T1000 (cell line): ENCODE measurements around the gene HEXD.

Experiments
- DNase-seq: peaks from one replicate; lab custom pipeline; 2025; ENCODE audit warnings: mixed read lengths; lab: John Stamatoyannopoulos, UW

The HEXD gene

DNA sequence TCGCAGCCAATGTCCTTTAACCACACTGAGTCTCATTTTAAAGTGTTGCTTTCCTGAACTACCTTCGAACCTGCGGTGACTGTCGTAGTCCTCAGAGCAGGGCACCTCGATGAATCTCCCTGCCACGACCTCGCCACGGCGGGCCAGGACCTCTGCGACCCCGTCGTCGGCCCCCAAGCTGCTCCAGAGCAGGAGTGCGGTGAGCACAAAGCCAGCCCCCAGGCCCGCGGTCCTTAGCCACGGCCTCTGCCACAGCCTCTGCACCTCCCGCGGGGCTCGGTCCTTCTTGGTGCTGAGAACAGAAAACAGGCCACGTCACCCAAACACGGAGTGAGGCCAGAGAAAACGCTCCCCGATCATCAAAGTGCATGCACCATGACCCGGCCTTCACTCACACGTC lies 2.8 kb upstream of the HEXD start:
- DNase-seq: no peak

DNA sequence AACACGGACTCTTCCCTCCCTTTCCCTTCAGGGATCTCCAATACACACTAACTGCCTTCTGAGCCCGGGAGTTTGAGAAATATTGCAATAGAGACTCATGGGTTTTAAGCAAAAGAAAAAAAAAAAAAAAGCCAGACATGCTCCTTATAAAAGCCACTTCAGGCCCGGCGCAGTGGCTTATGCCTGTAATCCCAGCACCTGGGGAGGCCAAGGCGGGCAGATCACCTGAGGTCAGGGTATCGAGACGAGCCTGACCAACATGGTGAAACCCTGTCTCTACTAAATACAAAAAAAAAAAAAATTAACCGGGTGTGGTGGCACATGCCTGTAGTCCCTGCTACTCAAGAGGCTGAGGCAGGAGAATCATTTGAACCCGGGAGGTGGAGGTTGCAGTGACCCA lies 2.4 kb upstream of the HEXD start:
- no peak for DNase-seq

- DNase-seq: no peak
Measured at GRCh38 chr17:82416264-82416663, 1.9 kb upstream of the HEXD start.

DNA sequence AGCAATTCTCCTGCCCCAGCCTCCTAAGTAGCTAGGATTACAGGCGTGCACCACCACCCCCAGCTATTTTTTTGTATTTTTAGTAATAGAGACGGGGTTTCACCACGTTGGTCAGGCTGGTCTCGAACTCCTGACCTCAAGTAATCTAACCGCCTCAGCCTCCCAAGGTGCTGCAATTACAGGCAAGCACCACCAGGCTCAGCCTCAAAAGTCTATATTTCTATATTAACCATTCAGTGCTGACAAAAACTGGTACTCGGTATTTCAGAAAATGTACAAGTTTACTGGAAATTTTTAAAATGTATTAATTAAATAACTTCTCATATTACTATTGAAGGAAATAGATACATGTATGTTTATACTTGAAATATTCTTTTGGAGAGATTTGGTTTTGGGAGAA lies 1.4 kb upstream of the HEXD start:
- no peak for DNase-seq

DNA sequence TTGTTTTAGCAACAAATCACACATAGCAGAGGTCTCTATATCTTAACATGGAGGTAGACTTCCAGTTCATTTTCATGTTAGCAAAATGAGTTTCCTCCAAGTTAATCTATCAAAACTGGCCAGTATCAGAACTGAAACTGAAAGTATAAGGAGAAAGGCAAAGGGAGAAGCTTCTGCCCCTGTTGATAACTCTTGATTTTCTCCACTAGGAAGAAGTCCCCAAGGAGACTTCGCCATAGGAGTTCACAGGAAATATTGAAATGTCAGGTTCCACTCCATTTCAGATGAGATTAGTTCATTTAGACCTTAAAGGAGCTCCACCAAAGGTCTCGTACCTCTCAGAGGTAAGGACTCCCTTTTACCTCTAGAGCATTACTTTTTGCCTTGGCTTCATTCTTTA lies 1.4 kb downstream of the HEXD start:
- DNase-seq: no peak

- DNase-seq: no peak
Measured at GRCh38 chr17:82424001-82424862, 6.1 kb downstream of the HEXD start.

- no peak for DNase-seq
Measured at GRCh38 chr17:82424863-82425159, 6.7 kb downstream of the HEXD start.

DNA sequence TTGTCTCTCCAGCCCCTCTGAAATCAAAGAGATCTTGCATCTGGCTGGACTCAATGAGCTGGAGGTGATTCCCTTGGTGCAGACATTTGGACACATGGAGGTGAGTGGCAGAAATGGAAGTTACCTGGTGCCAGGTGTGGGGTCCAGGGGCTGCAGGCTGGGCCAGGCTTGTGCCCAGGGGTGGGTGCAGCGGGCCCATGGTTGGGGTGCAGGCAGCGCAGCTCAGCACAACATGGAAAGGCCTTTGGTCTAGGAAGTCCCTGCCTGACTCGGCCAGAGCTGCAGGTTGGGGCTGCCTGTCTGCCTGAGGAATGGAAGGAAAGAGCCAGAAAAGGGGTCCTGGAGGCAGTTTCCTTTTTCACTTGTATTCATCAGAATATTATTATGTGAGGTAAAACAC lies 10.4 kb downstream of the HEXD start:
- DNase-seq: no peak

DNA sequence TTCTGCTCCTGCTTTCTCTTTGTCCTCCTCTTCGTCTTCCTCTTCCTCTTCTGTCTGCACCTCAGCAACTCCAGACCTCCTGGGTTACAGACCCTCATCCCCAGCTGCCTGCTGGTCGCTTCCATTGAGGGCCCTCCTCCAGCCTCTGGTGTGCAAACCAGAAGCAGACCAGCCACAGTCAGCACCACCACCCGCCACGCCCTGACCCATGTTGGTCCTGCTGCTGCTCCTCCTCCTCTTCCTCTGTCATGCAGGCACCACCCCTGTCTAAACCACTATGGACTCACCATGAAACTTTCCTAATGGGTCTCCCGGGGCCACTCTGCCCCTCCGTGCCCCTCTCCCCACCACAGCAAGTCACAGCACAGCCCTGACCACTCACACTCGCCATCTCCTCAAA lies 11.7 kb downstream of the HEXD start:
- DNase-seq: no peak

DNA sequence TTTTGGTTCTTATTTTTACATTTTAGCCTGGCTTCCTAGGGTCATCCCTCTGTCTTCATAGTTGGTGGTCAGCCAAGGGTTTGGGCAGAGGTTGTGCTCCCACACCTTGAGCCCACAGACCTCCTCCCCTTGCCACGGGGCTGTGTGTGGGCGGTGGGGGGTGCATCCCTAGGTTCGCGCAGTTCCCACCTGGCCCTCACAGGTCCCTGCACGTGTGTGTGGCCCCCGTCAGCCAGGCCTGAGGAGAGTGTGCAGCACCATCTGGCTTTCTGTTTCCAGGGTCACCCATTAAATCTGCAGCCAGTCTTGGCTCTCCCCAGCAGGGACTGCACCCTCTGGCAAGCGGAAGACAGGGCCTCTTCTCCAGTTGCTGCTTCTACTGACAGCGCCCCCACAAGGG lies 13.9 kb downstream of the HEXD start:
- no peak for DNase-seq

DNA sequence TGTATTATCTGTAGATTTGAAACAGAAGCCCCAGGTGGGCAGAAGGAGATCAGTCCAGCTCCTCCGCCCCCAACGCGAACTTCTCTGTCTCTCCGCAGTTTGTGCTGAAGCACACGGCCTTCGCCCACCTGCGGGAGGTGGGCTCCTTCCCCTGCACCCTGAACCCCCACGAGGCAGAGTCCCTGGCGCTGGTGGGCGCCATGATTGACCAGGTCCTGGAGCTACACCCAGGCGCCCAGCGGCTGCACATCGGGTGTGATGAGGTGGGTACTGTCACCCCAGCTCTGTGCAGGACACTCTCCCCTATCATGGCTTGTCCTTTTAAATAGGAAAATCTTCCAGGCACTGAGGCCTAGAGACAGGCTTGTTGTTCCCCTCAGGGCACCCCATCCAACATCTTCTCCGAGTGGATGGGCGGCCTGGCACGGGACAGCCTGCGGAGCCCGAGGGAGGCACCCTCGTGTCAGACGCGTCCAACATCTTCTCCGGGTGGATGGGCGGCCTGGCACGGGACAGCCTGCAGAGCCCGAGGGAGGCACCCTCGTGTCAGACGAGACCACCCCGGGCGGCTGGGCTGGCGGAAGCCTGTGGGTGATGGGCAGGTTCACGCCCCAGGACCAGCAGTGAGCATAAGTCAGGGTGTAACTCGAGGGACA lies 15.5 kb downstream of the HEXD start:
- DNase-seq: no peak

GRCh38 chr17:82434216-82434565 lies 16.0 kb downstream of the HEXD start:
- no peak for DNase-seq

DNA sequence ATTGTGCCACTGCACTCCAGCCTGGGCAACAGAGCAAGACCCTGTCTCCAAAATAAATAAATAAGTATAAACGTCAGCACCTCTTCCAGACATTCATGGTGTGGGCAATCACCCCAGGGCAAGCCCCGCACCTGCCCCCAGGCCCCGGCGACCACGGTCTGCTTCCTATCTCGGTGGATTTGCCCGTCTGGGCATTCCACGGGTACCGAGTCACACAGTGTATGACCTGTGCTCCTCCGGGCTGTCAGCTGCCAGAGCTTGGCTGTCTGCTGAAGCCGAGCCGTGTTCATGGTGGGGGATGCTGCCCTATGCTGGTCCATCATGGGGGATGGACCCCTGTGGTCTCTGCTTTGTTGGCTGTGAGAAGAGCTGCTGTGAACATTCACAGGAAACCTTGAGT lies 17.0 kb downstream of the HEXD start:
- no peak for DNase-seq

- DNase-seq: no peak
Measured at GRCh38 chr17:82435601-82436583, 17.7 kb downstream of the HEXD start.

DNA sequence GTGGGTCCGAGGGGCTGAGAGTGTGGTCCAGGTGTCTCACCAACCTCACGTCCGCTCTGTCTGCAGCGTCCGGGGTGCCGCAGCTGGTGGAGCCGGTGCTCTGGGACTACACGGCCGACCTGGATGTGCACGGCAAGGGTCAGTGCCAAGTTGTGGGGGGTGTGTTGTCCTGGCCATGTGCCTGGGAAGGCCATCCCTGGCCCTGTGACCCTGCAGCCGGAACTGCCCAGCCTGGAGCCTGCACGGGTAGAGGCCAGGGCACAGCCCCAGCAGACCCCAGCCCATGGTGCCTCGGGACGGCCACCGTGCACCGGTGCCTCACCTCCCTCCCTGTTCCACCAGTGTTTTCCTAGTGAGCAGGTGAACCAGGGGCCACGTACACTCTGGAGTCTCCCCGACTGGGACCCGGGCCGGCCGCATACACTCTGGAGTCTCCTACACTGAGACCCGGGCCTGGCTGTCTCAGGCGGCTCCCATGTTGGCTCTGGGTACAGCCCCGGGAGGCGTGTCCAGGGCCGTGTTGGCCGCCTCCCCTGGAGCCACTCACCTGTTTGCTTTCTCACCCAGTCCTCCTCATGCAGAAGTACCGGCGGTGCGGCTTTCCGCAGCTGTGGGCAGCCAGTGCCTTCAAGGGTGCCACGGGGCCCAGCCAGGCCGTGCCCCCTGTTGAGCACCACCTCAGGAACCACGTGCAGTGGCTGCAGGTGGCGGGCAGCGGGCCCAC lies 18.6 kb downstream of the HEXD start:
- no peak for DNase-seq

DNA sequence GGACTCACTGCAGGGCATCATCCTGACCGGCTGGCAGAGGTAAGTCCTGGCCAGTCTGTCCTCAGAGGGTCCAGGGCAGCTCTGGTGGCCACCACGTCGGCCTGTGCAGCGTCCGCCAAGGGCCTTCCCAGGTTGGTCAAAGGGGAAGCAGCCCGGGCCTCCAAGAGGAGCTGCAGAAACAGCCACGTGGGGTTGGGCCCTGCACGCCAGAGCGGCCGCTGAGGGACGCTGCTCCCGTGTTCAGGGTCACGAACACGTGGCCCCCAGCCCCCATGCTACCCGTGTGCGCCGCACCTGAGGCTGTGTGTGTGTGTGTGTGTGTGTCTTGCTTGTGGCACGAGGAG lies 19.1 kb downstream of the HEXD start:
- no peak for DNase-seq

DNA sequence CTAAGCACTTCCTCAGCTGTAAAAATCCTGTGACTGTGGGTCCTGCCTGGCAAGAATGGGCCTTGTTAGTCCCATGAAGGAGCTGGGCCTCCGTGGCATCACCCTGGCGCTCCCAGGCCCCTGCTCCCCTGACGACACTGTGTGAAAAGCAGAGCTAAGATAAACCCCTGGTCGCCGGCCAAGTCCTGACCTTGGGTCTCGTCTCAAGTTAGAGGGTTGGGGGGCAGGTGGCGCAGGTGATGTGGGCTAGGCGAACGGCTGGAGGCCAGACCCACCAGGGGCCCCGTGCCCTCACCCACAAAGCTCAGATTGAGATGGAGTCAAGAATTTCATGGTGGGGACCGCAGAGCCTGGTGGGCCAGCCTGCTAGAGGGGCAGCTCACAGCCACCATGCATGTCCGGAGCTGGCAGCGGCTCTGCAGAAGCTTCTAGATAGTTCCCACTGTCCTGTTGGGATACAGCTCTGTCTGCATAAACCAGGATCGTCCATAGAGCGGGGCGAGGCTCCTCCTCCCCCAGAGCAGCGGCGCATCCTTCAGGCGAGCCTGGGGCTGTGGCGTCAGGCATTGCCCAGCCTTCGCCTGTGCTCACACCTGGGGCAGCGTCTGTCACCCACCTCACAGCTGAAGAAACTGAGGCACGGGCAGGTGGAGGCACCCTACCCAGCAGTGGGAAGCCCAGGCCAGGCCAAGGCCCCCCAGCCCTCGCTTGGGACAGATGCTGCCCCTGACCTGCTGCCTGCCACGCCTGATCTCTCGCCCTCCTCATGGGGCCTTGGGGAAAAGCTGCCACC lies 20.4 kb downstream of the HEXD start:
- no peak for DNase-seq

DNA sequence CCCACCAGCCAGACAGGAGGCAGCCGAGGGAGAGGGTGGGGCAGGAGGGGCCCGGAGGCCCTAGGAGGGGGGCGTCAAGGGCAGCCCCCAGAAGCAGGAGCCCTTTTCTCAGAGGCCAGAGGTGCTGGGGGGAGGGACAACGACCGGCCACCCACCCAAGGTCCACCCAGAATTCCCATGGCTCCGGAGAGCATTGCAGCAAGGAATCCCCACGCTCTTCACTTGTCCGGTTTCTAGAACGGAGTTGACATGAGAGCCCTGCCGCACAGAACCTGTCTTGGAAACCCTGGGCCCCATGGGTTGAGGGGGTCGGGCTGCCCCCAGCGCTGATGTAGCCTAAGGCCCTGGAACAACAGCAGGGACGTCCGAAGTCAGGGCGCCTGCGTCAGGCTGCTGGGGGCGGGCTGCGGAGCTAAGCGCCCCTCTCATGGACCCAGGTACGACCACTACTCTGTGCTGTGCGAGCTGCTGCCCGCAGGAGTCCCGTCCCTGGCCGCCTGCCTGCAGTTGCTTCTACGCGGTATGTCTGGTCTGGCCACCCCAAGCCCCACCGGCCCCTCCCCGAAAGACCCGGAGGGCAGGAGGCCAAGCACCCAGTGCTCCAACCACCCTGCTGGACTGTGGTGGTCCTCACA lies 21.2 kb downstream of the HEXD start:
- no peak for DNase-seq

DNA sequence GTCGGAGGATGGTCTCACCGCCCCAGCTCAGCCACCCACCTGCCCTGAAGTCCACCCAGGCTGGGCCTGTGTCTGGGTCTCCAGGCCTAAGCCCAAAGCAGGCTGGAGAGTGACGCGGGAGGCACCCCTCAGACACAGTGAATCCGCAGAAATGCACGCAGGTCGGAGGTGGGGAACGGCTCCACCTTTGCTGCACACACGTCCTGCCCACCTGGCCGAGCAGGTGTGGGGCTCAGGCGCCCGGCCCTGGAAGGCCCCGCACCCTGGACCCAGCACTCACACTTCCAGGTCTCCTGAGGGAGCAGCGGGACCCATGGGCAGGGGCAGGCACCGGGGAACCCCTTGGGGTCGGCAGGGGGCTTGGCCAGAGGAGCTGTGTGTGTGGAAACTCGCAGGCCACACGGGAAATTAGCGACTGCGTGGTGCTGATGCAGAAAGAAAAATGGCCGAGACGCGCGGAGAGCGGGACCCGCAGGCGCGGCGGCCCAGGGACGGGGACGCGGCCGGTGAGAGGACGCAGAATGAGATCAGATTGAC lies 21.8 kb downstream of the HEXD start:
- DNase-seq: no peak

DNA sequence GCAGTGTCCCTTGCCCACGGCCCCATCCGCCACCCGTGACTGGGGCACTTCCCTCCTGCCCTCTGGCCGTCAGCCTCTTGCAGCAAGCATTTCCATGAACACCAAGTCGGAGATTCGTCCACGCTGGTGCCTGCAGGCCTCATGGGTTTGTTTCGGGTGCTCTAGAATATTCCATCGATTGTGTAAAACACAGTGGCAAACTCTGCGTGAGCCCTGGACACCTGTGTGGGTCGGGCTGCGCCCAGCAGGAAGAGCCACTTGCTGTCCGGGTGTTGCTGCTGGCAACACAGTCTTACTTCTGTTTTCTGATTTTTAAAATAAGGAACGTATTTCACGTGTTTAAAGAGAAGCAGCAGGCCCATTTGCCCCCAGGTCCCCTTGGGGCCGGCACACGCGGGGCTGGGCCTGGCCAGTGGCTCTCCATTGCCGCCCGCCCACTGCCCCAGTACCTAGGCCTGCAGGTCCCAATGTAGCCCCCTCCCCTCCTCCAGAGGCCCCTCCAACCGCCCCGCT lies 22.4 kb downstream of the HEXD start:
- DNase-seq: no peak
